ENCODE results near the gene PPP1R1C. TPM values are rescaled to one million over a fixed set of nuclear protein-coding genes. Genes with fewer than 3 reads are reported as not detected.

The PPP1R1C gene
- total RNA-seq, 1 donor = 1.4 TPM

GRCh38 chr2:181971032-181971431, 14.6 kb upstream of the PPP1R1C start:
- DNase-seq (ENCODE audit: low read depth) = no peak
- H3K4me3 ChIP-seq (ENCODE audit: low read depth, low read length) = no peak overlapping the region
- no peak for TF ChIP-seq CTCF (IDR thresholded peaks at IDR 0.05; ENCODE audit: insufficient read depth, low read length)

- DNase-seq (ENCODE audit: low read depth) = no peak
- no peak for TF ChIP-seq CTCF (IDR thresholded peaks at IDR 0.05; ENCODE audit: insufficient read depth, low read length)
Measured at GRCh38 chr2:181972431-181973170, 13.1 kb upstream of the PPP1R1C start.

GRCh38 chr2:181973171-181973783, 12.4 kb upstream of the PPP1R1C start:
- TF ChIP-seq CTCF (IDR thresholded peaks at IDR 0.05; ENCODE audit: insufficient read depth, low read length) = no peak
- H3K4me3 ChIP-seq (ENCODE audit: low read depth, low read length) = no peak overlapping the region
- DNase-seq (ENCODE audit: low read depth) = no peak

More at GRCh38 chr2:181972431-181973170, 13.1 kb upstream of the PPP1R1C start:
- H3K4me3 ChIP-seq (ENCODE audit: low read depth, low read length) = no peak overlapping the region

GRCh38 chr2:181977661-181978350, 7.8 kb upstream of the PPP1R1C start:
- TF ChIP-seq CTCF (IDR thresholded peaks at IDR 0.05; ENCODE audit: insufficient read depth, low read length) = no peak
- DNase-seq (ENCODE audit: low read depth) = no peak
- H3K4me3 ChIP-seq (ENCODE audit: low read depth, low read length) = no peak overlapping the region

- TF ChIP-seq CTCF (IDR thresholded peaks at IDR 0.05; ENCODE audit: insufficient read depth, low read length) = no peak
- H3K4me3 ChIP-seq (ENCODE audit: low read depth, low read length) = no peak overlapping the region
- DNase-seq (ENCODE audit: low read depth) = no peak
Measured at GRCh38 chr2:181978351-181979150, 7.1 kb upstream of the PPP1R1C start.

GRCh38 chr2:181984060-181984459, 1.6 kb upstream of the PPP1R1C start:
- DNase-seq (ENCODE audit: low read depth) = peak; percentile 39
- no peak overlapping the region for H3K4me3 ChIP-seq (ENCODE audit: low read depth, low read length)
- TF ChIP-seq CTCF (IDR thresholded peaks at IDR 0.05; ENCODE audit: insufficient read depth, low read length) = no peak

Measured in fibroblast of the aortic adventitia (primary cell).